Prostate gland (tissue), 2 donors: ENCODE data around the gene SYT4. TPM values are rescaled to one million over a fixed set of nuclear protein-coding genes. Genes with fewer than 3 reads are reported as not detected.

Experiments
- DNase-seq: peaks from one replicate; pipeline ENCODE4 v3.0.0-alpha.2; 2019; ENCODE audit warnings: low spot score
- H3K27ac ChIP-seq, 2 donors: fragments of 200-600 bp; sonication (generic); 2 replicates each; pipeline ENCODE4 v1.5.1; 2017 to 2019
- H3K27me3 ChIP-seq: fragments of 200-600 bp; sonication (generic); replicated peaks from 2 replicates; pipeline ENCODE4 v1.5.1; 2019; ENCODE audit not compliant: insufficient read depth
- H3K36me3 ChIP-seq, 2 donors: fragments of 200-600 bp; sonication (generic); 1 replicate in 1 of 2; 2 replicates in 1 of 2; pipeline versions ENCODE4 v1.5.1 to v1.8.1; 2017 to 2019
- H3K4me1 ChIP-seq: fragments of 200-600 bp; sonication (generic); replicated peaks from 2 replicates; pipeline ENCODE4 v1.5.1; 2019
- H3K4me3 ChIP-seq, 2 donors: fragments of 200-600 bp; sonication (generic); 2 replicates each; pipeline ENCODE4 v1.5.1; 2017 to 2019
- H3K9me3 ChIP-seq: fragments of 200-600 bp; sonication (generic); 2 replicates; pipeline ENCODE4 v1.5.1; 2017
- POLR2A ChIP-seq: fragments of 450-650 bp; IDR thresholded peaks from one replicate; pipeline ENCODE4 v1.6.1; 2016; ENCODE audit warnings: antibody characterized with exemption, mild to moderate bottlenecking
- POLR2AphosphoS5 ChIP-seq: sonication (generic); formaldehyde crosslinking; IDR thresholded peaks from one replicate; pipeline ENCODE4 v1.6.1; 2017; ENCODE audit warnings: antibody characterized with exemption
- WGBS: methylation state at CpG from one replicate; pipeline ENCODE4 v1.1.5; 2018; 5-methylcytosine and 5-hydroxymethylcytosine counted together
- intact Hi-C: fragments of 100-400 bp; cut with DNase I; formaldehyde crosslinking; loops from one replicate; pipeline ENCODE4 v1.14.2; 2022
- total RNA-seq, 2 donors: library from RNA; depleted of rRNA; stranded (reverse); fragments of >200 nt; gene quantifications; one replicate each; pipeline ENCODE4 v1.1.0, GENCODE V29; 2016
- TF ChIP-seq, protein P1 (sequence below), 4 experiments: fragments of 200-600 bp in 2 of 4; fragments of 450-650 bp in 2 of 4; sonication (generic) in 2 of 4; IDR thresholded peaks; 1 replicate in 3 of 4; 2 replicates in 1 of 4; pipeline ENCODE4 v1.5.1; 2016 to 2019; ENCODE audit warnings: antibody characterized with exemption in 4 of 4, mild to moderate bottlenecking in 2 of 4, moderate library complexity in 2 of 4

The SYT4 gene
- total RNA-seq, 2 donors from 2014 or later = 0.14 TPM; not detected in 1

DNA sequence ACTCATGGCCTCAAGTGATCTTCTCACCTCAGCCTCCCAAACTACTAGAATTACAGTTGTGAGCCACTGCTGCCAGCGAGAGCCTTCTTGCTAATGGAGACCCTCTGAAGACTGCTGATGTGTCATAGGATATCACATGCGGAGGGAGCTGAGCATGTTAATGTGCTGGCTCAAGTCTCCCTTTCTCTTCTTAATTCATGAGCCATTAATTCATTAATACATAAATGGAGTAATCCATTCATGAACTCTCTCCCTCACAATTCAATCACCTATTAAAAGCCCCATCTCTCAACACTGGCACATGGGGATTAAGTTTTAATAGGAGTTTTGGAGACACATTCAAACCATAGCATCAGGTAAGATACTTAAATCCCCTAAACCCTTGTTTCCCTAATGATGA is 54.8 kb downstream of the SYT4 start:
- Histone ChIP-seq H3K36me3 (no peaks in the 10 kb centered on the region), H3K4me1 (no peaks in the 10 kb centered on the region), H3K27me3 (no peaks in the 10 kb centered on the region), H3K9me3 (no peaks in the 10 kb centered on the region), H3K27ac (no peak overlapping the region), H3K4me3 (no peak overlapping the region)
- no peak for DNase-seq
- WGBS = 91% methylated on average over 2 of the region's 2 CpGs
- intact Hi-C loops = no loop called here
- no peak for TF ChIP-seq POLR2A
- TF ChIP-seq, protein P1, sequence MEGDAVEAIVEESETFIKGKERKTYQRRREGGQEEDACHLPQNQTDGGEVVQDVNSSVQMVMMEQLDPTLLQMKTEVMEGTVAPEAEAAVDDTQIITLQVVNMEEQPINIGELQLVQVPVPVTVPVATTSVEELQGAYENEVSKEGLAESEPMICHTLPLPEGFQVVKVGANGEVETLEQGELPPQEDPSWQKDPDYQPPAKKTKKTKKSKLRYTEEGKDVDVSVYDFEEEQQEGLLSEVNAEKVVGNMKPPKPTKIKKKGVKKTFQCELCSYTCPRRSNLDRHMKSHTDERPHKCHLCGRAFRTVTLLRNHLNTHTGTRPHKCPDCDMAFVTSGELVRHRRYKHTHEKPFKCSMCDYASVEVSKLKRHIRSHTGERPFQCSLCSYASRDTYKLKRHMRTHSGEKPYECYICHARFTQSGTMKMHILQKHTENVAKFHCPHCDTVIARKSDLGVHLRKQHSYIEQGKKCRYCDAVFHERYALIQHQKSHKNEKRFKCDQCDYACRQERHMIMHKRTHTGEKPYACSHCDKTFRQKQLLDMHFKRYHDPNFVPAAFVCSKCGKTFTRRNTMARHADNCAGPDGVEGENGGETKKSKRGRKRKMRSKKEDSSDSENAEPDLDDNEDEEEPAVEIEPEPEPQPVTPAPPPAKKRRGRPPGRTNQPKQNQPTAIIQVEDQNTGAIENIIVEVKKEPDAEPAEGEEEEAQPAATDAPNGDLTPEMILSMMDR (IDR thresholded peaks at IDR 0.05) = no peak
- no peak for TF ChIP-seq POLR2AphosphoS5

DNA sequence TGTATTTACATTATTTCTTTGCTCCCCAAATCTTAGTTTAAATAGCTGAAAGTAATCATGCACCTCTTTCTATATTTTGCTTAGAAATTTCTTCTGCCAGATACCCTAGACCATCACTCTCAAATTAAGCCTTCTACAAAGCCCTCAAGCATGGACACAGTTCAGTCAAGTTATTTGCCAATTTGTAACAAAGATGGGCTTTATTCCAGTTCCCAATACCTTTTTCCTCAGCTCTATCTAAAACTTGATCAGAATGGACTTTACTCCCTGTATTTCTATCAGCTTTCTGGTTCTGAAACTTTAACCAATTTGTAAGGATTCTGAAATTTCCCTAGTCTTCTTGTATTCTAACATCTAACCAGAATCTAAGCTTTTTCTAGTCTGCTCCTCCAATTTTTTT is 56.6 kb downstream of the SYT4 start:
- H3K27me3 ChIP-seq = no peaks in the 10 kb centered on the region
- H3K4me1 ChIP-seq = no peaks in the 10 kb centered on the region
- H3K9me3 ChIP-seq = no peaks in the 10 kb centered on the region
- TF ChIP-seq POLR2A = no peak
- TF ChIP-seq POLR2AphosphoS5 = no peak
- TF ChIP-seq, protein P1 (IDR thresholded peaks at IDR 0.05) = no peak
- H3K27ac ChIP-seq = no peak overlapping the region
- intact Hi-C loops = no loop called here
- no peaks in the 10 kb centered on the region for H3K36me3 ChIP-seq
- H3K4me3 ChIP-seq = no peak overlapping the region
- DNase-seq = no peak

Other genes with a start within 250 kb of the SYT4 start
- not detected for gene RIT2, start 161.8 kb downstream of the SYT4 start, total RNA-seq